Measurements from ENCODE around the gene RLF.

The RLF gene, protein sequence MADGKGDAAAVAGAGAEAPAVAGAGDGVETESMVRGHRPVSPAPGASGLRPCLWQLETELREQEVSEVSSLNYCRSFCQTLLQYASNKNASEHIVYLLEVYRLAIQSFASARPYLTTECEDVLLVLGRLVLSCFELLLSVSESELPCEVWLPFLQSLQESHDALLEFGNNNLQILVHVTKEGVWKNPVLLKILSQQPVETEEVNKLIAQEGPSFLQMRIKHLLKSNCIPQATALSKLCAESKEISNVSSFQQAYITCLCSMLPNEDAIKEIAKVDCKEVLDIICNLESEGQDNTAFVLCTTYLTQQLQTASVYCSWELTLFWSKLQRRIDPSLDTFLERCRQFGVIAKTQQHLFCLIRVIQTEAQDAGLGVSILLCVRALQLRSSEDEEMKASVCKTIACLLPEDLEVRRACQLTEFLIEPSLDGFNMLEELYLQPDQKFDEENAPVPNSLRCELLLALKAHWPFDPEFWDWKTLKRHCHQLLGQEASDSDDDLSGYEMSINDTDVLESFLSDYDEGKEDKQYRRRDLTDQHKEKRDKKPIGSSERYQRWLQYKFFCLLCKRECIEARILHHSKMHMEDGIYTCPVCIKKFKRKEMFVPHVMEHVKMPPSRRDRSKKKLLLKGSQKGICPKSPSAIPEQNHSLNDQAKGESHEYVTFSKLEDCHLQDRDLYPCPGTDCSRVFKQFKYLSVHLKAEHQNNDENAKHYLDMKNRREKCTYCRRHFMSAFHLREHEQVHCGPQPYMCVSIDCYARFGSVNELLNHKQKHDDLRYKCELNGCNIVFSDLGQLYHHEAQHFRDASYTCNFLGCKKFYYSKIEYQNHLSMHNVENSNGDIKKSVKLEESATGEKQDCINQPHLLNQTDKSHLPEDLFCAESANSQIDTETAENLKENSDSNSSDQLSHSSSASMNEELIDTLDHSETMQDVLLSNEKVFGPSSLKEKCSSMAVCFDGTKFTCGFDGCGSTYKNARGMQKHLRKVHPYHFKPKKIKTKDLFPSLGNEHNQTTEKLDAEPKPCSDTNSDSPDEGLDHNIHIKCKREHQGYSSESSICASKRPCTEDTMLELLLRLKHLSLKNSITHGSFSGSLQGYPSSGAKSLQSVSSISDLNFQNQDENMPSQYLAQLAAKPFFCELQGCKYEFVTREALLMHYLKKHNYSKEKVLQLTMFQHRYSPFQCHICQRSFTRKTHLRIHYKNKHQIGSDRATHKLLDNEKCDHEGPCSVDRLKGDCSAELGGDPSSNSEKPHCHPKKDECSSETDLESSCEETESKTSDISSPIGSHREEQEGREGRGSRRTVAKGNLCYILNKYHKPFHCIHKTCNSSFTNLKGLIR (N-terminal part only)

DNA sequence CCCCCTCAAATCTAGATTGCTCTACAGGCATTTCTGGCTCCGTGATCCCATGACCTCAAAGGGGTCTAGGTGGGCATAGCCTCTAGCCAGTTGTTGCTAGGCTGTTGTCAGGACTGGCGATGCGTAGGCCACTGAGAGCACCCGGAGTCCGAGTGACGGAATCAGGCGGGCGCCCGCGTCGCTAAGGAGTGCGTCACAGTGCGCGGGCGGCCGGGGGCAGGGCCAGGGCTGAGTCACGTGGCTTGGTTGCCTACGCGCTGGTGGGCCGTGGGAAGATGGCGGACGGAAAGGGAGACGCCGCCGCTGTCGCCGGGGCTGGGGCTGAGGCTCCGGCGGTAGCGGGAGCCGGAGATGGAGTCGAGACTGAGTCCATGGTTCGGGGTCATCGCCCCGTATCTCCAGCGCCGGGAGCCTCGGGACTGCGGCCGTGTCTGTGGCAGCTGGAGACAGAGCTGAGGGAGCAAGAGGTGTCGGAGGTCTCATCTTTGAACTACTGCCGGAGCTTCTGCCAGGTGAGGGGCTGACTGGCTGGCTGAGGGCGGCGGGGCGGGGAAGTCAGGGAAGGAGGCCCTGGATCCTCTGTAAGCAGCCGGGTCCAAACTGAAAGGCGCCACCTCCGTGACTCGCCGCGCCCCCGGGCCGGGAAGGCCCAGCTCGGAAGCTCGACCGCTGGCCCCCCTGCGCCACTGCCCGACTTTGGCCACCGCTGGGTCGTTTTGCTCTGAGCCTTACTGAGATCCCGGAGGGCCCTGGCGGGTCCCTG lies at the start of gene RLF:
TSS of gene RLF (plus strand) at position 263 of the 763 bp plus-strand sequence. CDS start at position 276, 13 bp downstream.
- peak; percentile 87 to 90 for DNase-seq

- DNase-seq: no peak
Observed at GRCh38 chr1:40114400-40114799, 46.8 kb upstream of the RLF start.

- DNase-seq: no peak
Observed at GRCh38 chr1:40120128-40120527, 41.1 kb upstream of the RLF start.

- no peak for DNase-seq
Observed at GRCh38 chr1:40122855-40123254, 38.3 kb upstream of the RLF start.

DNA sequence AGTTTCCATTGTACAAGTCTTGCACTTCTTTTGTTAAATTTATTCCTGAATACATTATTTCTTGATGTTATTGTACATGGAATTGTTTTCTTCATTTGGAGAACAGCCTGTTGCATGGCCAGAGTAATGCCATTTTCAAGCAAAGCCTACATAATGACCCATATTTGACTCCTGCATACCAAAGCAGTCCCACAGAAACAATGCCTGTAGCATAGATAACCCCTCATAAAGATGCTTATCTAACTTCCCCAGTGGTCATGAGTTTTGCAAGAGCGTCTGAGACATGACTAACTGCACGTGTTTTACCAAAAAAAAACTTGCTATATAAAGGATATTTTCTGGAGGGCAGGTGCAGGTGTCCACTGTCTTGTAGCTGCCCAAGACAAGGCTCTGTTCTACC lies 30.3 kb upstream of the RLF start:
- DNase-seq: peak in 1 of 2 donors; percentile 37

DNA sequence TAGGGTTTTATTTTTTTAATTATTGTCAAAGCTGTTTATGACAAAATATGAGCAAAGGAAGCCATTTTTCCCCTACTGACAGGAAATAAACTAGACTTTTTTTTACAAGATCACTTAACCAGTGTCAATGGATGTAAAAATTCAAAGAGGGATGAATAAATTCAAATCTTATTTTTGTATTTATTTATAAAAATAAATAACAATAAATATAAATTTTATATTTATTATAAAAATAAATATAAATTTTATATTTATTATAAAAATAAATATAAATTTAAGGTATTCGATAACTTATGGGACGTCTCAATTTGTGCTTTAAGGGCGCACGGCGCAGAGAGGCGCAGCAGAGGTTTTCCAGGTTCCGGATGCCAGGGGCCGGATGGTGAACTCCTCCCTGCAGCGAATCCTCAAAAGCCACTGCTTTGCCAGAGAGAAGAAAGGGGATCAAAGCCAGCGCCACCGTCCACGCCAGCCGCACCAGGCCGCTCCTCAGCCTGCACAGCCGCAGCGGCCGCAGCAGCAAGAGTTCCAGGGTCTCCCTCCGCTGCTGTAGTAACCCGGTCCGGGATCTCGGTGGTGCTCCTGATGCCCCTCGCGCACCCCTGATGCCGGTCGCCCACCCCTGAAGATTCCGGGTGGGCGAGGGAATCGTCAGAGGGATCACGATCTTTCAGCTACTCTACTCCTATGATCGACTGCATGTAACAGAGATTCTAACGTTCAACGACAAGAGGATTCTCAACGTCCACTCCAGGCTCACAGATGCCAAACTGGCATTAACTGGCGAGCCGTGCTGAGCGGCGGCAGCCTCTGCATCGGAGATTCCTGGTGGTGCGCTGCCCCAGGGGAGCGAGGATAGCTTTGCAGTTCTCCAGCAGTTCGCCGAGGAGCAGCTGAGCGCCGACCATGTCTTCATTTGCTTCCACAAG lies 28.5 kb upstream of the RLF start:
- no peak for DNase-seq

DNA sequence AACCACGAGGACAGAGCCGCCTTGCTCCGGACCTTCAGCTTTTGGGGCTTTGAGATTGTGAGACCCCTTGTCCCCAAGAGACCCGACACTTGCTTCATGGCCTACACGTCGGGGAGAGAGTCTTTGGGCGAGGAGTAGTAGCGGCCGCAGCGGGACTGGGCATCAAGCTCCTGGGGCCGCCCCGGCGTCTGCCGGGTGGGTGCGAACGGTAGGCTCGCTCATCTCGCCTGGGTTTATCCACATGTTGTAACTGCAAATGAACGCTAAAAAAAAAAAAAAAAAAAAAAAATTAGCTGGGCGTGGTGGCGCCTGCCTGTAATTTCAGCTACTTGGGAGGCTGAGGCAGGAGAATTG lies 27.9 kb upstream of the RLF start:
- no peak for DNase-seq

DNA sequence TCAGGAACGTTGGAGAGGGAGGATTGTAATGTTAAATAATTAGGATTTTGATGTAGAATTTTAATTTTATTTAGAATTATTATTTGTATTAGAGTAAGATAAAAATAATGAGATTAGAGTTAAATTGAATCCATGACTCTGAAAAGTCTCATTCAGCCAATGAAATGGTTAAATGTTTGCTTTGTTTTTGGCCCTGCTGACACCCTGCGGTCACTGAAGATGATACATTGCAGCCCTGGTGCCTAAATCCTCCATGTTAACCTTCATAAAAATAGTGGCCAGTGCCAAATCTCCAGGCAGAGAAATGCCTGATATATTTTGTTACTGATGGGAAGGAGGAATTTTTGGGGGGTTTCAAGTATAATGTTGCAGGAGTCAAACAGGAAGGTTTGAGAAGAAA lies 27.3 kb upstream of the RLF start:
- no peak for DNase-seq

- peak in 1 of 2 donors; percentile 40 for DNase-seq
Observed at GRCh38 chr1:40140211-40140973, 20.8 kb upstream of the RLF start.

DNA sequence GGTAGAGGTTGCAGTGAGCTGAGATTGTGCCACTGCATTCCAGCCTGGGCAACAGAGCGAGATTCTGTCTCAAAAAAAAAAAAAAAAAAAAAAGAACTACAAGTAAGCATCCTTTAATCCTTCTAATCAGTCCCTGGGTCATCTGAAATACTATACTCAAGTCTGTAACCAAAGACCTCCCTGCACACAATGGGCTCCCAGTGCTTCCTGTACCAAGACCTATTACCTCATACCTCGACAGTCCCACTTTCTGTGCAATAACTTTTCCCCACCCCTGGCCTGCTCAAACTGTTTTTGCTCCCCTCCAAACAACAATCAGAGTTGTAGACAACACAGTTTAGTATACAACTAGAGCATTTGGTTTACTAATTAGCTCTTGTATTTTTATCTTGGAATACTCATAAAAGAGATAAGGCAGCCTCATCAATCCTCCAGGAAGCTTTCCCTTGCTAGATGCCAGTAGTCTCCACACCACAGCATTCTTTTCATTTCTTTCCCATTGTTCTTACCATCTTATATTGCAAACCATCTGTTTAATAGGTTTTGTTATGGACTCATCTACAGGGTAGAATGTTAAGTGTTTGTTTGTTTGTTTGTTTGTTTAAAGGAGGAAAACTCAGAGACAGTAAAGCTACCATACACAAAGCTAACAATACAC lies 19.2 kb upstream of the RLF start:
- DNase-seq: no peak

DNA sequence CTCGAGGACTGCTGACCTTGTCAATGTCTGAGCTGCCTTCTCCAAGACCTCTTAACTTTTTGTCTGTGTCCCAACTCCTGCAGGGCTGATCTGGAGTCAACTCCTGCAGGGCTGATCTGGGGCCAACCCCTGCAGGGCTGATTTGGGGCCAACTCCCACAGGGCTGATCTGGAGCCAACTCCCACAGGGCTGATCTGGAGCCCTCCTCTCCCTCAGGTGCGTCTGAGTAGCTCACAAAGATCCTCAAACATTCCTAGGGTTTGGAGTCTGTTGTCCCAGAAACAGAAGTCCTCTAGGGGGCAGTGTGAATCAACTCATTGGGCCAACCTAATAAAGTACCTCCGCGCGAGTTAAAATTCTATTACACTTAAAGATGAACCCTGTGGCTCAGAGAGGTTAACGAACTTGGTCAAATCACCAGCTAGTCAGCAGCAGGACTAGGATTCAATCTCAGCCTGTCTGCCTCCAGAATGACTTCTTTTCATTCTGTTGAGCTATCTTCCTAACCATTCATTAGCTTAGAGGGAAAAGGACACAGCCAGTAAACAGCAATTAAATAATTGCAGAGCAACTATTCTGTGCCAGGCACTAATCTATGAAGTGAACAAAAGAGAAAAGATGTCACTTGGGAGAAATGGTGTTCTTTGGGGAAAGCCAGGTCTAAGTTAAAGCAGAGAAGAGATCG lies 17.2 kb upstream of the RLF start:
- DNase-seq: peak; percentile 20 to 70

- no peak for DNase-seq
Observed at GRCh38 chr1:40151457-40152079, 9.6 kb upstream of the RLF start.

DNA sequence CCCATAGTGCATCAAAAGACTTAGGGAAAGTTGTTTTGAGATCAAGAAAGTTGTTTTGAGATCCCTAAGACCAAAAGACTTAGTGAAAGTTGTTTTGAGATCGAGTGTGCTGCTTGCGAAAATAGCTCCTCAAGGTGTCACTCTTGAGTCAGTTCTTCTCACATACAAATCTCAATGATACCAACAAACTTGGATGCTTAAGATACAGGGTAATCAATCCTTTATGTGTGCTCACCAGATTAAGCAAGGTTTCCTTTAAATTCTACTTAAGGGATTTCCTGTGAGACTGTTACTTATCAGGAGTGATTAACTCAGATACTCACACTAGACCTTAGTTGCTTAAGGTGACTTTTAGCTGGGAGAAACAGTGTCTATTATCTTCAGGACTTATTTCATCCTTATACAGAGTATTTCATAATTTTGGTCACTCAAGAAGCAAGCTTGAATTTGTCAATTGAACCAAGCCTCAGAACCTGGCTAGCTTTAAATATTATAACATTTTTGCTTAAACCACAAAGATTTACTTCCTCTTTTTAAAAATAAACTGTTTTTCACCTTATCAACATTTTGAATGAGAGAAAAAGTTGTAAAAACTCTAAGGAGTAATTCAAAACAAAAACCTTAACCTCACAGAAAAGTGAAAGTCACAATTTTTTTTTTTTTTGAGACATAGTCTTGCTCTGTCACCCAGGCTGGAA lies 8.0 kb upstream of the RLF start:
- peak in 1 of 2 donors; percentile 69 for DNase-seq

DNA sequence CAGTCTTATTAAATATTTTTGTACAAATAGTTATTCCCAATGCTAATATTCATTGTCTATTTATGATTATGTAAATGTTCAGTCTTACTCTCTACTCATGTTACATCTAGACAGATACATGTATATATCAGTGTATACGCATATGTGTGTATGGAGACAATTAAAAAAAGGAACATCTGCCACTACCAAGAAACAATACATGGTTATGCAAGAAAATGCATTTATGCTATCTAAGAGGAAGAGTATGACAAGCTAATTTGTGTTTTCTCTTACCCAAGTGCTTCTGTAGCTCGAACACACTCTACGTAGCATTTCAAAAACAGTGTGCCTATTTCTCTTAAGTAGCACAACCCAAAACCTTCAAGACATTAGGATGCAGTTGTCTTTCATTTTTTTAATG lies 6.1 kb upstream of the RLF start:
- no peak for DNase-seq

GRCh38 chr1:40155910-40156309 lies 5.3 kb upstream of the RLF start:
- DNase-seq: no peak

GRCh38 chr1:40160806-40161124 lies 422 bp upstream of the RLF start:
- no peak for DNase-seq

- no peak for DNase-seq
Observed at GRCh38 chr1:40161888-40162397, 756 bp downstream of the RLF start.
